ENCODE data around the gene RTN4IP1. TPM values are rescaled to one million over a fixed set of nuclear protein-coding genes. Genes with fewer than 3 reads are reported as not detected.

RTN4IP1 gene
- polyA plus RNA-seq, 1 of the 3 experiments (the other 2 are of a cell fraction) = 4.3 TPM

DNA sequence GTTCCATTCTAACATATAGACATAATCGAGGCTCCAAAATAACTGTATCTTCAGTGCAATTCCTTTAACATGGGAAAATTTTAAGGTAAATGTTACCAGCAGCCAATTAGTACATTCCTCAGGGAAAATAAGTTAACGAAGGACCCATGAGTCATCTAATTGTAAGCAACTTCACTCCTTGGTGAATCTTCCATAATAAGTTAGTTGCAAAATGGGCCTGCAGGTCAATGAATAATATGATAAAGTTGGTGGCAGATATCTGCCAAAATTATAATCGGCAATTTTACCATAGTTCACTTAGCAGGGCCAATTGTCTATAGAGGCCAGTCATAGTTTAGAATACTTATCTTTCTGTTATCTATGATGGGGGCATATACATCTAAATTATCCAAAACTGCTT lies 42.4 kb upstream of the RTN4IP1 start:
- no peak overlapping the region for H3K4me3 ChIP-seq (ENCODE audit: low read depth in 2 of 2, low read length in 1 of 2)
- H3K9me2 ChIP-seq = no peaks in the 10 kb centered on the region
- H2AFZ ChIP-seq (ENCODE audit: low read depth) = no peak overlapping the region
- ChIA-PET POLR2A (no interaction called here), CTCF (no interaction called here)
- H3K9me3 ChIP-seq = no peaks in the 10 kb centered on the region
- peaks cover under 1% of the 10 kb centered on the region for H3F3A ChIP-seq (replicated peaks; ENCODE audit: insufficient read depth)
- no peaks in the 10 kb centered on the region for H3K4me1 ChIP-seq (ENCODE audit: control insufficient read depth in 1 of 2, insufficient read depth in 2 of 2, low read depth in 1 of 2, low read length in 1 of 2)
- no peak for DNase-seq
- no peaks in the 10 kb centered on the region for H4K20me1 ChIP-seq (ENCODE audit: insufficient read depth)
- H3K36me3 ChIP-seq (replicated peaks in 1 of 2; ENCODE audit: control insufficient read depth in 1 of 2, insufficient read depth in 2 of 2, low read length in 1 of 2) = peaks cover 0 to 6% of the 10 kb centered on the region in 2 experiments
- TF ChIP-seq FOXJ3 (CRISPR knock-in tag; IDR thresholded peaks at IDR 0.05) = no peak
- TF ChIP-seq YY1 (IDR thresholded peaks at IDR 0.05; ENCODE audit: low read depth) = no peak
- no peak for TF ChIP-seq GATA2 (CRISPR knock-in tag; IDR thresholded peaks at IDR 0.05)
- TF ChIP-seq, protein P1, sequence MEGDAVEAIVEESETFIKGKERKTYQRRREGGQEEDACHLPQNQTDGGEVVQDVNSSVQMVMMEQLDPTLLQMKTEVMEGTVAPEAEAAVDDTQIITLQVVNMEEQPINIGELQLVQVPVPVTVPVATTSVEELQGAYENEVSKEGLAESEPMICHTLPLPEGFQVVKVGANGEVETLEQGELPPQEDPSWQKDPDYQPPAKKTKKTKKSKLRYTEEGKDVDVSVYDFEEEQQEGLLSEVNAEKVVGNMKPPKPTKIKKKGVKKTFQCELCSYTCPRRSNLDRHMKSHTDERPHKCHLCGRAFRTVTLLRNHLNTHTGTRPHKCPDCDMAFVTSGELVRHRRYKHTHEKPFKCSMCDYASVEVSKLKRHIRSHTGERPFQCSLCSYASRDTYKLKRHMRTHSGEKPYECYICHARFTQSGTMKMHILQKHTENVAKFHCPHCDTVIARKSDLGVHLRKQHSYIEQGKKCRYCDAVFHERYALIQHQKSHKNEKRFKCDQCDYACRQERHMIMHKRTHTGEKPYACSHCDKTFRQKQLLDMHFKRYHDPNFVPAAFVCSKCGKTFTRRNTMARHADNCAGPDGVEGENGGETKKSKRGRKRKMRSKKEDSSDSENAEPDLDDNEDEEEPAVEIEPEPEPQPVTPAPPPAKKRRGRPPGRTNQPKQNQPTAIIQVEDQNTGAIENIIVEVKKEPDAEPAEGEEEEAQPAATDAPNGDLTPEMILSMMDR (IDR thresholded peaks at IDR 0.05) = no peak
- TF ChIP-seq, protein P2, sequence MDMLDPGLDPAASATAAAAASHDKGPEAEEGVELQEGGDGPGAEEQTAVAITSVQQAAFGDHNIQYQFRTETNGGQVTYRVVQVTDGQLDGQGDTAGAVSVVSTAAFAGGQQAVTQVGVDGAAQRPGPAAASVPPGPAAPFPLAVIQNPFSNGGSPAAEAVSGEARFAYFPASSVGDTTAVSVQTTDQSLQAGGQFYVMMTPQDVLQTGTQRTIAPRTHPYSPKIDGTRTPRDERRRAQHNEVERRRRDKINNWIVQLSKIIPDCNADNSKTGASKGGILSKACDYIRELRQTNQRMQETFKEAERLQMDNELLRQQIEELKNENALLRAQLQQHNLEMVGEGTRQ (IDR thresholded peaks at IDR 0.05; ENCODE audit: borderline replicate concordance, low read depth, low read length) = no peak
- no peak for TF ChIP-seq SMC3 (IDR thresholded peaks at IDR 0.05; ENCODE audit: low read depth, low read length)
- TF ChIP-seq, protein P3, sequence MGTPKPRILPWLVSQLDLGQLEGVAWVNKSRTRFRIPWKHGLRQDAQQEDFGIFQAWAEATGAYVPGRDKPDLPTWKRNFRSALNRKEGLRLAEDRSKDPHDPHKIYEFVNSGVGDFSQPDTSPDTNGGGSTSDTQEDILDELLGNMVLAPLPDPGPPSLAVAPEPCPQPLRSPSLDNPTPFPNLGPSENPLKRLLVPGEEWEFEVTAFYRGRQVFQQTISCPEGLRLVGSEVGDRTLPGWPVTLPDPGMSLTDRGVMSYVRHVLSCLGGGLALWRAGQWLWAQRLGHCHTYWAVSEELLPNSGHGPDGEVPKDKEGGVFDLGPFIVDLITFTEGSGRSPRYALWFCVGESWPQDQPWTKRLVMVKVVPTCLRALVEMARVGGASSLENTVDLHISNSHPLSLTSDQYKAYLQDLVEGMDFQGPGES (IDR thresholded peaks at IDR 0.05; ENCODE audit: low read depth, low read length) = no peak
- TF ChIP-seq SIN3A (IDR thresholded peaks at IDR 0.05; ENCODE audit: borderline replicate concordance, low read depth, low read length) = no peak
- TF ChIP-seq CHD2 (IDR thresholded peaks at IDR 0.05; ENCODE audit: low read length, partially characterized antibody) = no peak
- no peak for TF ChIP-seq TCF12 (IDR thresholded peaks at IDR 0.05)
- TF ChIP-seq NRF1 (IDR thresholded peaks at IDR 0.05; ENCODE audit: low read depth, low read length) = no peak
- H3K27ac ChIP-seq (ENCODE audit: low read depth in 2 of 2, low read length in 1 of 2) = no peak overlapping the region
- no peak overlapping the region for H3K4me2 ChIP-seq
- no peak overlapping the region for H3K9ac ChIP-seq
- 82% methylated on average over 3 of the region's 3 CpGs for WGBS (ENCODE audit: low lambda C conversion rate)
- H3K79me2 ChIP-seq (ENCODE audit: insufficient read depth) = no peaks in the 10 kb centered on the region
- no peaks in the 10 kb centered on the region for H3K27me3 ChIP-seq (ENCODE audit: insufficient read depth)

DNA sequence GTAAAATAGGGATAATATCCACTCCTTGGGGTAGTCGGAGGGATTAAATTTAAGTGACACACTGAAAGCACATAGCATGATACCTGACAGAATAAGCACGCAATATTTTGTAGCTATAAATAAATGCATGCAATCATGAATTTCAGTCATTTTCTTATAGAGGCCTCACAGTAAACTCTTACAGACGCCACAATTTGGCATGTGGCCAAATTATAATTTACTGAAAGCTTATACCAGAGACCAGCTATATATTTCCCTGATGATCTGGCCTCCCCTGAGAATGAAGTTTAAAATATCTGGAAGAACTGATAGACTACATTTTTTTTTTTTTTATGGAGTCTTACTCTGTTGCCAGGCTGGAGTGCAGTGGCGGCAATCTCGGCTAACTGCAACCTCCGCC lies 40.9 kb upstream of the RTN4IP1 start:
- H3K36me3 ChIP-seq (replicated peaks in 1 of 2; ENCODE audit: control insufficient read depth in 1 of 2, insufficient read depth in 2 of 2, low read length in 1 of 2) = peaks cover 8 to 11% of the 10 kb centered on the region in 2 experiments
- no peaks in the 10 kb centered on the region for H3K4me1 ChIP-seq (ENCODE audit: control insufficient read depth in 1 of 2, insufficient read depth in 2 of 2, low read depth in 1 of 2, low read length in 1 of 2)
- H3K79me2 ChIP-seq (ENCODE audit: insufficient read depth) = no peaks in the 10 kb centered on the region
- ChIA-PET CTCF (interaction anchor here (1.4 to 2.5 kb wide), 2 partner anchors 17 to 309 kb away, joined by 4 to 6 read pairs; no protein-coding TSS in a partner anchor), POLR2A (no interaction called here)
- H3K9ac ChIP-seq = no peak overlapping the region
- no peak overlapping the region for H3K4me3 ChIP-seq (ENCODE audit: low read depth in 2 of 2, low read length in 1 of 2)
- H2AFZ ChIP-seq (ENCODE audit: low read depth) = no peak overlapping the region
- no peaks in the 10 kb centered on the region for H3K9me2 ChIP-seq
- peaks cover 4% of the 10 kb centered on the region for H3F3A ChIP-seq (replicated peaks; ENCODE audit: insufficient read depth)
- TF ChIP-seq, protein P4, sequence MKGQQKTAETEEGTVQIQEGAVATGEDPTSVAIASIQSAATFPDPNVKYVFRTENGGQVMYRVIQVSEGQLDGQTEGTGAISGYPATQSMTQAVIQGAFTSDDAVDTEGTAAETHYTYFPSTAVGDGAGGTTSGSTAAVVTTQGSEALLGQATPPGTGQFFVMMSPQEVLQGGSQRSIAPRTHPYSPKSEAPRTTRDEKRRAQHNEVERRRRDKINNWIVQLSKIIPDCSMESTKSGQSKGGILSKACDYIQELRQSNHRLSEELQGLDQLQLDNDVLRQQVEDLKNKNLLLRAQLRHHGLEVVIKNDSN (IDR thresholded peaks at IDR 0.05; ENCODE audit: borderline replicate concordance, low read depth) = no peak
- peak; percentile 30; the same call in 1 of the 2 replicates for TF ChIP-seq NFIC (IDR thresholded peaks at IDR 0.05; ENCODE audit: borderline replicate concordance)
- 94% methylated on average over 6 of the region's 6 CpGs for WGBS (ENCODE audit: low lambda C conversion rate)
- no peaks in the 10 kb centered on the region for H4K20me1 ChIP-seq (ENCODE audit: insufficient read depth)
- H3K9me3 ChIP-seq = no peaks in the 10 kb centered on the region
- no peak overlapping the region for H3K27ac ChIP-seq (ENCODE audit: low read depth in 2 of 2, low read length in 1 of 2)
- no peak overlapping the region for H3K4me2 ChIP-seq
- no peaks in the 10 kb centered on the region for H3K27me3 ChIP-seq (ENCODE audit: insufficient read depth)
- DNase-seq = peak; percentile 14

All from SK-N-SH (cell line).